ENCODE data around the gene MAML3.

MAML3 gene

DNA sequence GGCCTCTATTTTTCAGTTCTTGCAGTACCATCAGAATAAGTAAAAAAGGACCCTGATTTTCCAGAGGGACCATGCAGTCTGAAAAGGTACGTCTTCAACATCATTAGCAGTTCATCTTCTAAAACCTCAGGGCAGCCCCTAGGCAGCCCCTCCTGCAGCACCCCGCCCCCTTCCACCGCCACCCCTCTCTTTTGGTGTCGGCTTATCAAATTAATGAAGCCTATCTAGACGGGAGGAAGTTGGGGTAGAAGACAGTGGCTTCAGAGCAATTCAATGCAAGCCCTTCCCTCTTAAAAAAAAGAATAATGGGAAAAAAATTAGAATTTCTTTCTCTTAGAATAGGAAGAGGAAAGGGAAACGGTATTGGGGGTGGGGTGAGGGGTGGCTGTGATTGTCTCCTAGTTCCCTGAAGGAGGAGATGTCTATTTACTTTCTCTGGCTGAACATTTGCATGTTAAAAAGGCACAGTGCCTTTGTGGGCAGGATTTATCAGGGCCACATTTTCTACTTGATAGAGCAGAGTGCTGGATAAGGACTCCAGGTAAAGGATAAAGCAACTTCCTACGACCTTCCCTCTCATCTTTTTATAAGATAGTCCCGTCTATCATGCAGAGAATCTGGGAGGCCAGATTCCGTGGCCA, 329.0 kb downstream of the MAML3 start:
- no peaks in the 10 kb centered on the region for H3K27me3 ChIP-seq (ENCODE audit: control insufficient read depth in 3 of 3, insufficient read depth in 3 of 3, low read depth in 1 of 3, low read length in 3 of 3)
- H2AFZ ChIP-seq (ENCODE audit: low read length), result peak overlapping the region; percentile 4
- H3K18ac ChIP-seq (ENCODE audit: low read length), result peak overlapping the region; percentile 71
- H3K9me3 ChIP-seq (replicated peaks in 1 of 2; ENCODE audit: control insufficient read depth in 2 of 2, insufficient read depth in 1 of 2, low read depth in 1 of 2, low read length in 2 of 2), result peaks cover 2 to 16% of the 10 kb centered on the region in 2 donors
- DNase-seq (ENCODE audit: low spot score), result no peak
- H2BK120ac ChIP-seq (ENCODE audit: low read depth, low read length), result no peak overlapping the region
- H3K4me2 ChIP-seq (ENCODE audit: insufficient read depth, low read length, poor library complexity, severe bottlenecking), result no peak overlapping the region
- H3K14ac ChIP-seq (ENCODE audit: low read length), result no peak overlapping the region
- H3K4ac ChIP-seq (ENCODE audit: low read length), result no peak overlapping the region
- WGBS, 2 donors (ENCODE audit: extremely low coverage in 2 of 2, insufficient read length in 2 of 2, insufficient replicate concordance in 1 of 2), result no CpG with 5 or more reads among the region's 9 CpGs
- H3K4me3 ChIP-seq (ENCODE audit: low read length in 2 of 2), result no peak overlapping the region
- H2BK5ac ChIP-seq (ENCODE audit: low read length), result no peak overlapping the region
- H3K79me1 ChIP-seq (ENCODE audit: low read depth, low read length), result no peaks in the 10 kb centered on the region
- no peak overlapping the region for H2BK12ac ChIP-seq (ENCODE audit: low read length)
- H3K27ac ChIP-seq (replicated peaks; ENCODE audit: low read length), result peak overlapping the region; percentile 65
- H3K4me1 ChIP-seq (ENCODE audit: control insufficient read depth in 2 of 2, insufficient read depth in 1 of 2, low read depth in 1 of 2, low read length in 2 of 2), result peaks cover 31 to 47% of the 10 kb centered on the region in 2 donors
- H2AK5ac ChIP-seq (ENCODE audit: low read depth, low read length), result no peak overlapping the region
- H3K36me3 ChIP-seq (replicated peaks in 1 of 2; ENCODE audit: control insufficient read depth in 2 of 2, insufficient read depth in 2 of 2, low read length in 2 of 2), result peaks cover 0 to 2% of the 10 kb centered on the region in 2 donors
- no peak overlapping the region for H3K23ac ChIP-seq (ENCODE audit: low read depth, low read length, poor library complexity)
- no peak overlapping the region for H3K9ac ChIP-seq (ENCODE audit: low read depth, low read length, poor library complexity)
- H4K91ac ChIP-seq (ENCODE audit: low read depth, low read length, poor library complexity), result no peak overlapping the region
- no peak overlapping the region for H2BK15ac ChIP-seq (ENCODE audit: low read length)
- H4K8ac ChIP-seq (ENCODE audit: low read depth, low read length), result no peak overlapping the region

DNA sequence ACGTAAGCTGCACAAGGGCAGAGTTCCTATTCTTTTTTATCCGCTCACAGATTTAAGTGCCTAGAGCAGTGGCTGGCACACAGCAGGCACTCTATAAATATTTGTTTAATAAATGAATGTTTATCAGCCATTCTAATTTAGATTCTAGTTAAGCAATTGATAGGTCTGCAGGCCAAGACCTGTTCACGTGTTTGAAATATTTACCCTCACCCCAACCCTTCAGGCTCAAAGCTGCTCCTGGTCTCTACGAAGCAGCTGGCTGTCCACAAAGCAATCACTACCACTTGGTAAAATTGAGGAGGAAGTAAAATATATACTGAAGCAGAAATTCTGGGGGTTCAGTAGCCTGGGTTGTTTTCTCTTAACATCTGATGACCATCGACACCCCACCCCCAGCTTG, 330.2 kb downstream of the MAML3 start:
- no peaks in the 10 kb centered on the region for H3K27me3 ChIP-seq (ENCODE audit: control insufficient read depth in 3 of 3, insufficient read depth in 3 of 3, low read depth in 1 of 3, low read length in 3 of 3)
- no peak overlapping the region for H3K14ac ChIP-seq (ENCODE audit: low read length)
- peaks cover 2 to 16% of the 10 kb centered on the region in 2 donors for H3K9me3 ChIP-seq (replicated peaks in 1 of 2; ENCODE audit: control insufficient read depth in 2 of 2, insufficient read depth in 1 of 2, low read depth in 1 of 2, low read length in 2 of 2)
- no peak overlapping the region for H4K91ac ChIP-seq (ENCODE audit: low read depth, low read length, poor library complexity)
- H3K4me2 ChIP-seq (ENCODE audit: insufficient read depth, low read length, poor library complexity, severe bottlenecking), result no peak overlapping the region
- WGBS, 2 donors (ENCODE audit: extremely low coverage in 2 of 2, insufficient read length in 2 of 2, insufficient replicate concordance in 1 of 2), result no CpG with 5 or more reads among the region's 5 CpGs
- no peak overlapping the region for H3K18ac ChIP-seq (ENCODE audit: low read length)
- H3K79me1 ChIP-seq (ENCODE audit: low read depth, low read length), result no peaks in the 10 kb centered on the region
- DNase-seq (ENCODE audit: low spot score), result no peak
- no peak overlapping the region for H2BK120ac ChIP-seq (ENCODE audit: low read depth, low read length)
- H3K9ac ChIP-seq (ENCODE audit: low read depth, low read length, poor library complexity), result no peak overlapping the region
- H2AK5ac ChIP-seq (ENCODE audit: low read depth, low read length), result no peak overlapping the region
- H2AFZ ChIP-seq (ENCODE audit: low read length), result no peak overlapping the region
- H2BK15ac ChIP-seq (ENCODE audit: low read length), result no peak overlapping the region
- no peak overlapping the region for H2BK5ac ChIP-seq (ENCODE audit: low read length)
- H3K23ac ChIP-seq (ENCODE audit: low read depth, low read length, poor library complexity), result no peak overlapping the region
- H4K8ac ChIP-seq (ENCODE audit: low read depth, low read length), result no peak overlapping the region
- H3K27ac ChIP-seq (replicated peaks; ENCODE audit: low read length), result no peak overlapping the region
- H3K4me3 ChIP-seq (ENCODE audit: low read length in 2 of 2), result no peak overlapping the region
- peaks cover 0 to 2% of the 10 kb centered on the region in 2 donors for H3K36me3 ChIP-seq (replicated peaks in 1 of 2; ENCODE audit: control insufficient read depth in 2 of 2, insufficient read depth in 2 of 2, low read length in 2 of 2)
- no peak overlapping the region for H3K4ac ChIP-seq (ENCODE audit: low read length)
- peaks cover 31 to 51% of the 10 kb centered on the region in 2 donors for H3K4me1 ChIP-seq (ENCODE audit: control insufficient read depth in 2 of 2, insufficient read depth in 1 of 2, low read depth in 1 of 2, low read length in 2 of 2)
- no peak overlapping the region for H2BK12ac ChIP-seq (ENCODE audit: low read length)

DNA sequence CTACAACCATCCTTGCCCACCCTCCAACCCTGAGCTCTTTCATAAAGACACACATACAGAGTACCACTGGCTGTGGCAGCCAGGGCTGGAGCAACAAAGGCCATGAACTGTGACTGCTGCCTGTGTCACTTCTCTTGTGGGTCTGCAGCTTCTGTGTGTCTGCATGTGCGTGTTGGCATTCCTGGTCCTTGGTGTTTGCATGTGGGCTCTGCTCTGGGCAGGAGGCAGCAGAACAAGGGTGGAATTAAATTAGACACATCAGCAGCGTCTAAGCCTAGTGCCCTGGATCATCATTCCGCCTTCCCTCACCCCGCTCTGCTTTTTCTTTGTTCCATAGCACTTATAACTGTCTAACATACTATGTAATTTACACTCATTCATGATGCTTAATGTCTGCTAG, 330.6 kb downstream of the MAML3 start:
- Histone ChIP-seq H3K4ac (ENCODE audit: low read length) (peak overlapping the region; percentile 59), H3K4me3 (ENCODE audit: low read length in 2 of 2) (no peak overlapping the region), H2BK15ac (ENCODE audit: low read length) (no peak overlapping the region), H2BK12ac (ENCODE audit: low read length) (peak overlapping the region; percentile 85), H4K91ac (ENCODE audit: low read depth, low read length, poor library complexity) (no peak overlapping the region), H2AFZ (ENCODE audit: low read length) (no peak overlapping the region), H2BK120ac (ENCODE audit: low read depth, low read length) (no peak overlapping the region), H2BK5ac (ENCODE audit: low read length) (no peak overlapping the region), H2AK5ac (ENCODE audit: low read depth, low read length) (no peak overlapping the region), H3K4me1 (ENCODE audit: control insufficient read depth in 2 of 2, insufficient read depth in 1 of 2, low read depth in 1 of 2, low read length in 2 of 2) (peaks cover 31 to 54% of the 10 kb centered on the region in 2 donors), H3K36me3 (replicated peaks in 1 of 2; ENCODE audit: control insufficient read depth in 2 of 2, insufficient read depth in 2 of 2, low read length in 2 of 2) (peaks cover 0 to 2% of the 10 kb centered on the region in 2 donors), H3K79me1 (ENCODE audit: low read depth, low read length) (no peaks in the 10 kb centered on the region), H3K27me3 (ENCODE audit: control insufficient read depth in 3 of 3, insufficient read depth in 3 of 3, low read depth in 1 of 3, low read length in 3 of 3) (no peaks in the 10 kb centered on the region), H3K18ac (ENCODE audit: low read length) (peak overlapping the region; percentile 84), H3K4me2 (ENCODE audit: insufficient read depth, low read length, poor library complexity, severe bottlenecking) (no peak overlapping the region), H4K8ac (ENCODE audit: low read depth, low read length) (no peak overlapping the region), H3K23ac (ENCODE audit: low read depth, low read length, poor library complexity) (no peak overlapping the region), H3K27ac (replicated peaks; ENCODE audit: low read length) (peak overlapping the region; percentile 10), H3K9ac (ENCODE audit: low read depth, low read length, poor library complexity) (no peak overlapping the region), H3K9me3 (replicated peaks in 1 of 2; ENCODE audit: control insufficient read depth in 2 of 2, insufficient read depth in 1 of 2, low read depth in 1 of 2, low read length in 2 of 2) (peaks cover 2 to 16% of the 10 kb centered on the region in 2 donors), H3K14ac (ENCODE audit: low read length) (no peak overlapping the region)
- no CpG with 5 or more reads among the region's 4 CpGs for WGBS, 2 donors (ENCODE audit: extremely low coverage in 2 of 2, insufficient read length in 2 of 2, insufficient replicate concordance in 1 of 2)
- no peak for DNase-seq (ENCODE audit: low spot score)

DNA sequence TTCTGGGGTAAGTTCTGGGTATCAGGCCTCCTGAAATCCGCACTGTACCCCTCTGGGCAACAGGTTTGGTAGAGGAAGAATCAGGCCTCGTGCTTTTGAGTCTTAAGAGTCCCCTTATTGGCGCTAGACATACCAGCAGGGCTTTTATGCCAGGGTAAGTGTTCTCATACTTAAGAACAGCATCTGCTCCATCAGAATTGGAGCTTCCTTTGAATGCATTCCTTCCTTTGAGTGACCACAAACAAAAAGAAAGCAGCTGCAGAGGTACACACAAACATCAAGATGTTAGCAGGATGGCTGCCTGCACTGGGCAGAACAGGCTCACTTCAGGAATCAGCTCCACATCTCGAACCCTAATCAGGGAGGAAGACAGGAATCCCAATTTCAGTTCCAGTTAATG, 331.6 kb downstream of the MAML3 start:
- H2AK5ac ChIP-seq (ENCODE audit: low read depth, low read length), result no peak overlapping the region
- peaks cover 31 to 63% of the 10 kb centered on the region in 2 donors for H3K4me1 ChIP-seq (ENCODE audit: control insufficient read depth in 2 of 2, insufficient read depth in 1 of 2, low read depth in 1 of 2, low read length in 2 of 2)
- H2AFZ ChIP-seq (ENCODE audit: low read length), result no peak overlapping the region
- no peaks in the 10 kb centered on the region for H3K27me3 ChIP-seq (ENCODE audit: control insufficient read depth in 3 of 3, insufficient read depth in 3 of 3, low read depth in 1 of 3, low read length in 3 of 3)
- peak overlapping the region; percentile 77 for H3K27ac ChIP-seq (replicated peaks; ENCODE audit: low read length)
- no peak overlapping the region for H3K4me2 ChIP-seq (ENCODE audit: insufficient read depth, low read length, poor library complexity, severe bottlenecking)
- H2BK12ac ChIP-seq (ENCODE audit: low read length), result no peak overlapping the region
- no peak overlapping the region for H4K91ac ChIP-seq (ENCODE audit: low read depth, low read length, poor library complexity)
- H3K23ac ChIP-seq (ENCODE audit: low read depth, low read length, poor library complexity), result no peak overlapping the region
- no peak overlapping the region for H3K18ac ChIP-seq (ENCODE audit: low read length)
- no peak overlapping the region for H4K8ac ChIP-seq (ENCODE audit: low read depth, low read length)
- peaks cover 2 to 16% of the 10 kb centered on the region in 2 donors for H3K9me3 ChIP-seq (replicated peaks in 1 of 2; ENCODE audit: control insufficient read depth in 2 of 2, insufficient read depth in 1 of 2, low read depth in 1 of 2, low read length in 2 of 2)
- H3K9ac ChIP-seq (ENCODE audit: low read depth, low read length, poor library complexity), result no peak overlapping the region
- no CpG with 5 or more reads among the region's 4 CpGs for WGBS, 2 donors (ENCODE audit: extremely low coverage in 2 of 2, insufficient read length in 2 of 2, insufficient replicate concordance in 1 of 2)
- H3K4me3 ChIP-seq (ENCODE audit: low read length in 2 of 2), result no peak overlapping the region
- H3K4ac ChIP-seq (ENCODE audit: low read length), result no peak overlapping the region
- no peak overlapping the region for H2BK15ac ChIP-seq (ENCODE audit: low read length)
- H2BK5ac ChIP-seq (ENCODE audit: low read length), result no peak overlapping the region
- peaks cover 0 to 2% of the 10 kb centered on the region in 2 donors for H3K36me3 ChIP-seq (replicated peaks in 1 of 2; ENCODE audit: control insufficient read depth in 2 of 2, insufficient read depth in 2 of 2, low read length in 2 of 2)
- H2BK120ac ChIP-seq (ENCODE audit: low read depth, low read length), result no peak overlapping the region
- DNase-seq (ENCODE audit: low spot score), result no peak
- no peak overlapping the region for H3K14ac ChIP-seq (ENCODE audit: low read length)
- H3K79me1 ChIP-seq (ENCODE audit: low read depth, low read length), result no peaks in the 10 kb centered on the region
